ENCODE measurements around the gene DPP9. TPM values are rescaled to one million over a fixed set of nuclear protein-coding genes. Genes with fewer than 3 reads are reported as not detected.

DPP9 gene
- total and polyA plus RNA-seq, 4 experiments from 2014 or later, result 10.7 to 93.9 (median 59.3) TPM

DNA sequence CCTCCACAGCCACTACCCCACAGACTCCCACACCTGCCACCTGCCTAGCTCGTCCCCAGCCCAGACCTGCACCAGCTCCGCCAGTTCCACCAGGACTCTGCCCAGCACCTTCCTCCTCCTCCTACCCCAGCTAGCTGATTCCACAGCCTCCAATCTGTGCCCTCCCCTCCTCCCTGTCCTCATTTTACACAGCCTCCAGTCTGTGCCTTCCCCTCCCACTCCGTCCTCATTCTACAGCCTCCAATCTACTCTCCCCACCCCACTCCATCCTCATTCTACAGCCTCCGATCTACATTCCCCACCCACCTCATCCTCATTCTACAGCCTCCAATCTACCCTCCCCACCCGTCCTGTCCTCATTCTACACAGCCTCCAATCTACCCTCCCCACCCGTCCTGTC lies 60.8 kb downstream of the DPP9 start:
- H3K36me3 ChIP-seq (ENCODE audit: insufficient read depth, low read length), result peaks cover 38% of the 10 kb centered on the region
- no peaks in the 10 kb centered on the region for H3K4me1 ChIP-seq (ENCODE audit: insufficient read depth, low read length)
- DNase-seq, result peak in 1 of 5 donors; percentile 13
- H3K4me3 Mint-ChIP-seq, result no peak overlapping the region
- H3K9me3 ChIP-seq (ENCODE audit: control insufficient read depth in 1 of 2, low read length in 2 of 2), result no peaks in the 10 kb centered on the region
- no peaks in the 10 kb centered on the region for H3K27me3 Mint-ChIP-seq
- H3K9me3 Mint-ChIP-seq, result no peaks in the 10 kb centered on the region
- no peak overlapping the region for H3K27ac ChIP-seq (ENCODE audit: low read depth, low read length)
- H3K36me3 Mint-ChIP-seq, result peaks cover 10 to 42% of the 10 kb centered on the region in 2 donors
- intact Hi-C loops (cut with micrococcal nuclease), result no loop called here
- no peak overlapping the region for H3K4me3 ChIP-seq (ENCODE audit: low read length in 2 of 2)
- POLR2A ChIA-PET (ENCODE audit: partially characterized antibody), result no interaction called here
- H3K27me3 ChIP-seq (ENCODE audit: insufficient read depth, low read length), result no peaks in the 10 kb centered on the region
- CTCF ChIA-PET (ENCODE audit: partially characterized antibody), result no interaction called here
- peaks cover 0 to 3% (median under 1%) of the 10 kb centered on the region in 4 donors for H3K4me1 Mint-ChIP-seq
- no peak overlapping the region for H3K27ac Mint-ChIP-seq

DNA sequence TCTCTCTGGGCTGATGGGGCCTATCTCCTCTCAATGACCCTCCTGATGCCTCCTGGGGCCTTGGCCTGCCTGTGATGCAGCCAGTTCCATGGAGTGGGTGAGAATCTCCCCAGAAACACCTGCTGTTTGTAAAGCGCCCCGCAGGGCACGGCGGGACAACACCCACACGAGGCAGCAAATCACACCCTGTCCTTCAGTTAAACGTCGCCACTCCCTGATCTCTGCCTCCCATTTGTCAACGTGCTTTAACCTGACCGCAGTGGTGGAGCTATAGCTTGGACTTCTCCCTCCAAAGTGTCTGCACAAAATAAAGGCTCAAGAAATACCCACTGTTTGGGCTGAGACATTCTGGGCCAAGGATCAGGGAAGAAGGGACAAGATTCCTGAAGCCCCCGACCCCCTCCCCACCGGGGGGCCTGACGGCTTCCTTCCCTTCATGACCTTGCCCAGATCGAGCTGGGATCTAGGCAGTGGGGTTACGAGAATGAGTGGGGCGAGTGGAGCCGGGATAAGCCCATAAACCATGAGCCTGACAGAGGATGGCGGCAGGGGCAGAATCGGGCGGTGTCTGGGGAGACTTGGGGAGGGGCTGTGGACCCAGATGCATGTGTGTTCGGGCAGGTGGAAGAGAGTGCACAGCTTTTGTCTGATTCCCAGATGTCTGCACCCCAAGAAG lies 61.5 kb downstream of the DPP9 start:
- H3K9me3 Mint-ChIP-seq, result no peaks in the 10 kb centered on the region
- no peaks in the 10 kb centered on the region for H3K27me3 ChIP-seq (ENCODE audit: insufficient read depth, low read length)
- no peaks in the 10 kb centered on the region for H3K27me3 Mint-ChIP-seq
- no peaks in the 10 kb centered on the region for H3K4me1 ChIP-seq (ENCODE audit: insufficient read depth, low read length)
- intact Hi-C loops (cut with micrococcal nuclease), result no loop called here
- peak in 1 of 5 donors; percentile 26 for DNase-seq
- CTCF ChIA-PET (ENCODE audit: partially characterized antibody), result interaction anchor here (1.7 kb wide), 1 partner anchor 129 kb away, joined by 3 read pairs; the partner anchor contains the start of gene FEM1A
- peaks cover 39% of the 10 kb centered on the region for H3K36me3 ChIP-seq (ENCODE audit: insufficient read depth, low read length)
- H3K36me3 Mint-ChIP-seq, result peaks cover 10 to 44% of the 10 kb centered on the region in 2 donors
- no peak overlapping the region for H3K27ac ChIP-seq (ENCODE audit: low read depth, low read length)
- peaks cover 0 to 3% (median under 1%) of the 10 kb centered on the region in 4 donors for H3K4me1 Mint-ChIP-seq
- H3K4me3 Mint-ChIP-seq, result no peak overlapping the region
- H3K9me3 ChIP-seq (ENCODE audit: control insufficient read depth in 1 of 2, low read length in 2 of 2), result no peaks in the 10 kb centered on the region
- POLR2A ChIA-PET (ENCODE audit: partially characterized antibody), result no interaction called here
- H3K27ac Mint-ChIP-seq, result peak overlapping the region in 2 of 7 donors; percentile 6 to 19
- H3K4me3 ChIP-seq (ENCODE audit: low read length in 2 of 2), result no peak overlapping the region

DNA sequence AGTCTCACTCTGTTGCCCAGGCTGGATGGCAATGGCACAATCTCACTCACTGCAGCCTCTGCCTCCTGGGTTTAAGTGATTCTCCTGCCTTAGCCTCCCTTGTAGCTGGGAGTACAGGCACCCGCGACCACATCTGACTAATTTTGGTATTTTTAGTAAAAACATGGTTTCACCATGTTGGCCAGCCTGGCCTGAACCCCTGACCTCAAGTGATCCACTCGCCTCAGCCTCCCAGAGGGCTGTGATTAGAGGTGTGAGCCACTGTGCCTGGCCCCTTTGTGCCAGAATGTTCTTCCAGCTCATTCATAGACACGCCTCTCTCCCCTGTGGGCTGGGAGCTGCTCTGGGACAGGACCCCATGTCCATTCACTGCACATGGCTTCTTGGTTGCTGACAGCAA lies 62.6 kb downstream of the DPP9 start:
- Mint-ChIP-seq H3K4me3 (no peak overlapping the region), H3K36me3 (peaks cover 10 to 48% of the 10 kb centered on the region in 2 donors), H3K27ac (peak overlapping the region in 2 of 7 donors; percentile 11 to 85), H3K27me3 (no peaks in the 10 kb centered on the region), H3K4me1 (peaks cover 0 to 3% (median under 1%) of the 10 kb centered on the region in 4 donors), H3K9me3 (no peaks in the 10 kb centered on the region)
- Histone ChIP-seq H3K27me3 (ENCODE audit: insufficient read depth, low read length) (no peaks in the 10 kb centered on the region), H3K27ac (ENCODE audit: low read depth, low read length) (no peak overlapping the region), H3K4me3 (ENCODE audit: low read length in 2 of 2) (no peak overlapping the region), H3K9me3 (ENCODE audit: control insufficient read depth in 1 of 2, low read length in 2 of 2) (no peaks in the 10 kb centered on the region), H3K4me1 (ENCODE audit: insufficient read depth, low read length) (no peaks in the 10 kb centered on the region), H3K36me3 (ENCODE audit: insufficient read depth, low read length) (peaks cover 39% of the 10 kb centered on the region)
- CTCF ChIA-PET (ENCODE audit: partially characterized antibody), result interaction anchor here (1.7 kb wide), 1 partner anchor 130 kb away, joined by 3 read pairs; the partner anchor contains the start of gene FEM1A
- DNase-seq, result no peak
- intact Hi-C loops (cut with micrococcal nuclease), result no loop called here
- POLR2A ChIA-PET (ENCODE audit: partially characterized antibody), result no interaction called here

DNA sequence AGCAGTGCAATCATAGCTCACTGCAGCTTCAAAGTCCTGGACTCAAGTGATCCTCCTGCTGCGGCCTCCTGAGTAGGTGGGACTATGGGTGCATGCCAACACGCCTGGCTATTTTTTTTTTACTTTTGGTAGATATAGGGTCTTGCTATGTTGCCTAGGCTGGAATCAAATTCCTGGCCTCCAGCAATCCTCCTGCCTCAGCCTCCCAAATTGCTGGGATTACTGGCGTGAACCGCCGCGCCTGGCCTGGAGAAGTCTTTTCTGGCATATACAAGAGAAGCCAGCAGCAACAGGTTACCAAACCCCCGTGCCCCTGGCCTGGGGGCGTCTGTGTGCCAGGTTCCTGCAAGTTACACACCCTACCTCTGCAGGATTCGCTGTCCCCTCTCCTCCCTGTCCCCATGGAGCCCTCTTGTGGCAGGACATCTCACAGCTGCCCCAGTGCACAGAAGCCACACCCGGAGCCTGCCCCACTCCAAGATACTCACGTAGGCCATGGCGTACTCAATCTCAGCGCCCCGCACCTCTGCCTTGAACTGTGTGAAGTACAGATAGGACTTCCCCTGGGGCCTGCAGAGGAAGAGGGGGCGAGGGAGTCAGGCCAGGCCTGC lies 63.4 kb downstream of the DPP9 start:
- DNase-seq, result no peak
- Histone ChIP-seq H3K9me3 (ENCODE audit: control insufficient read depth in 1 of 2, low read length in 2 of 2) (no peaks in the 10 kb centered on the region), H3K4me1 (ENCODE audit: insufficient read depth, low read length) (no peaks in the 10 kb centered on the region), H3K27me3 (ENCODE audit: insufficient read depth, low read length) (no peaks in the 10 kb centered on the region), H3K27ac (ENCODE audit: low read depth, low read length) (no peak overlapping the region), H3K36me3 (ENCODE audit: insufficient read depth, low read length) (peaks cover 39% of the 10 kb centered on the region), H3K4me3 (ENCODE audit: low read length in 2 of 2) (no peak overlapping the region)
- no peaks in the 10 kb centered on the region for H3K9me3 Mint-ChIP-seq
- no peak overlapping the region for H3K4me3 Mint-ChIP-seq
- no peaks in the 10 kb centered on the region for H3K27me3 Mint-ChIP-seq
- intact Hi-C loops (cut with micrococcal nuclease), result no loop called here
- peaks cover 0 to 3% (median 0%) of the 10 kb centered on the region in 4 donors for H3K4me1 Mint-ChIP-seq
- peaks cover 11 to 47% of the 10 kb centered on the region in 2 donors for H3K36me3 Mint-ChIP-seq
- ChIA-PET CTCF (ENCODE audit: partially characterized antibody) (interaction anchor here (0.7 to 1.7 kb wide), 3 partner anchors 34 to 131 kb away, joined by 3 to 4 read pairs (median 3); partner anchors contain the start of gene FEM1A), POLR2A (ENCODE audit: partially characterized antibody) (no interaction called here)
- peak overlapping the region in 1 of 7 donors; percentile 48 for H3K27ac Mint-ChIP-seq

DNA sequence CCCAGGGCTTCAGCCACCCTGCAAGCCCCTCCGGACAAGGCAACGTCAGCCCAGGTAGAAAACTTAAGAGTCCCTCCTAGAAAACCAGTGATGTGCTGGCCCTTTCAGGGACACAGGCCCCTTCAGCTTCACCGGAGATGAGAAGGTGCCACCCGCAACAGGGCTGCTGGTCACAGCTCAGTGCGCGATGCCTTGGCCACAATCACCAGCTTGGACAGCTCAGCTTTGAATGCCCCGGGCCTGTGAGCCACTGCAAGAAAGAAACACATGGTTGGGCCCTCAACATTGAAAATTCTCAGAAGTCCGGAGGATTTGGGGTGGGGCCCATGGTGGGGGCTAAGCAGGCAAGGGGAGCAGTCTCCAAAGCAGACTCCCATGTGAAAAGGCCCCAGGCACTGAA lies 65.8 kb downstream of the DPP9 start:
- no peaks in the 10 kb centered on the region for H3K9me3 ChIP-seq (ENCODE audit: control insufficient read depth in 1 of 2, low read length in 2 of 2)
- no peaks in the 10 kb centered on the region for H3K27me3 ChIP-seq (ENCODE audit: insufficient read depth, low read length)
- no peak overlapping the region for H3K4me3 ChIP-seq (ENCODE audit: low read length in 2 of 2)
- Mint-ChIP-seq H3K4me1 (peaks cover 0 to 1% (median 0%) of the 10 kb centered on the region in 4 donors), H3K36me3 (peaks cover 20 to 56% of the 10 kb centered on the region in 2 donors), H3K4me3 (no peak overlapping the region), H3K27me3 (no peaks in the 10 kb centered on the region), H3K9me3 (no peaks in the 10 kb centered on the region), H3K27ac (peak overlapping the region in 3 of 7 donors; percentile 5 to 30 (median 30))
- no peak for DNase-seq
- intact Hi-C loops (cut with micrococcal nuclease), result no loop called here
- no peaks in the 10 kb centered on the region for H3K4me1 ChIP-seq (ENCODE audit: insufficient read depth, low read length)
- no peak overlapping the region for H3K27ac ChIP-seq (ENCODE audit: low read depth, low read length)
- H3K36me3 ChIP-seq (ENCODE audit: insufficient read depth, low read length), result peaks cover 29% of the 10 kb centered on the region
- ChIA-PET POLR2A (ENCODE audit: partially characterized antibody) (no interaction called here), CTCF (ENCODE audit: partially characterized antibody) (no interaction called here)

DNA sequence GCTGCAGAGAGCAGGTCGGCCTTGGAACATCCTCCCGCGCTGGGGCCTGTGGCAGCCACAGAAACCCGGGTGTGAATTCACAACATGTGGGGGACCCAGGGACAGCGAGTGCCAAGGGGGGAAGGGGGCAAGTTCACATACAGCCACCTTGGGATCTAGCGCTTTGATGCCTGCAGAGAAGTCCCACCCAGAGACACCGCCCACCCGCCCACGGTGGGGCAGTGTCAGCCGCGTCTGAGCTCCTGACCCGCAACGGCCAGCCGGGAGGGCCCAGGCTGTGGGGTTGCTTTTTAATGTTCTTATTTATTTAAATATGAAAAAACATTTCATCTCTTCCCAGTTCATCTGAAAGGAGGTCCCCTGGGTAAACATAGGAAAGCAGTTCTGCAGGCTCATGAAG lies 66.4 kb downstream of the DPP9 start:
- no peaks in the 10 kb centered on the region for H3K9me3 Mint-ChIP-seq
- no peaks in the 10 kb centered on the region for H3K9me3 ChIP-seq (ENCODE audit: control insufficient read depth in 1 of 2, low read length in 2 of 2)
- no peak overlapping the region for H3K27ac Mint-ChIP-seq
- CTCF ChIA-PET (ENCODE audit: partially characterized antibody), result no interaction called here
- H3K4me1 ChIP-seq (ENCODE audit: insufficient read depth, low read length), result no peaks in the 10 kb centered on the region
- H3K27me3 Mint-ChIP-seq, result no peaks in the 10 kb centered on the region
- no peak overlapping the region for H3K27ac ChIP-seq (ENCODE audit: low read depth, low read length)
- H3K4me3 Mint-ChIP-seq, result no peak overlapping the region
- peaks cover 0 to 1% (median 0%) of the 10 kb centered on the region in 4 donors for H3K4me1 Mint-ChIP-seq
- H3K27me3 ChIP-seq (ENCODE audit: insufficient read depth, low read length), result no peaks in the 10 kb centered on the region
- DNase-seq, result no peak
- peaks cover 29% of the 10 kb centered on the region for H3K36me3 ChIP-seq (ENCODE audit: insufficient read depth, low read length)
- H3K36me3 Mint-ChIP-seq, result peaks cover 20 to 51% of the 10 kb centered on the region in 2 donors
- no peak overlapping the region for H3K4me3 ChIP-seq (ENCODE audit: low read length in 2 of 2)
- intact Hi-C loops (cut with micrococcal nuclease), result no loop called here
- POLR2A ChIA-PET (ENCODE audit: partially characterized antibody), result no interaction called here

DNA sequence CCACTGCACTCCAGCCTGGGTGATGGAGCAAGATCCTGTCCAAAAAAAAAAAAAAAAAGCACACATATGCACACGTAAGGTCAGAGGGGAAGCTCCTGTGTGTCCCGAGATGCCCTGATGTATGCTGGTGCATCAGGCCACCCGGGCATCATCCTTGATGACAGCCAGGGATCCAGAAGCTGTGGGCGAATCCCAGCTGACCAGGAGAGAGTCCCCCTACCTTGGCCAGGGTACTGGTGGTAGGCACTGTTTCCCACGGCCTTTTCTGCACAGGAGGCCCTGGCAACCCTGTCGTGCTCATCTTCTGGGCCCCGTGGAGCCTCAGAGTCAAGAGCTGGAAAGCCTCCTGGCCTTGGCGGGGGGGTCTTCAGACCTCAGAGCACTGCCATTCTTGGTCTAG lies 67.5 kb downstream of the DPP9 start:
- intact Hi-C loops (cut with micrococcal nuclease), result no loop called here
- no peaks in the 10 kb centered on the region for H3K4me1 Mint-ChIP-seq
- CTCF ChIA-PET (ENCODE audit: partially characterized antibody), result no interaction called here

More for the DNA sequence above, 67.5 kb downstream of the DPP9 start:
- Histone ChIP-seq H3K27ac (ENCODE audit: low read depth, low read length) (no peak overlapping the region), H3K36me3 (ENCODE audit: insufficient read depth, low read length) (peaks cover 24% of the 10 kb centered on the region), H3K9me3 (ENCODE audit: control insufficient read depth in 1 of 2, low read length in 2 of 2) (no peaks in the 10 kb centered on the region), H3K4me1 (ENCODE audit: insufficient read depth, low read length) (no peaks in the 10 kb centered on the region), H3K27me3 (ENCODE audit: insufficient read depth, low read length) (no peaks in the 10 kb centered on the region), H3K4me3 (ENCODE audit: low read length in 2 of 2) (no peak overlapping the region)
- DNase-seq, result no peak
- no peak overlapping the region for H3K4me3 Mint-ChIP-seq
- POLR2A ChIA-PET (ENCODE audit: partially characterized antibody), result no interaction called here
- H3K27me3 Mint-ChIP-seq, result no peaks in the 10 kb centered on the region
- no peaks in the 10 kb centered on the region for H3K9me3 Mint-ChIP-seq
- no peak overlapping the region for H3K27ac Mint-ChIP-seq
- peaks cover 17 to 43% of the 10 kb centered on the region in 2 donors for H3K36me3 Mint-ChIP-seq

All from CD4-positive, alpha-beta memory T cell (primary cell).